ENCODE results near the gene ELF5.

ELF5 gene

GRCh38 chr11:34505874-34506273, 7.7 kb downstream of the ELF5 start:
- H3K4me3 ChIP-seq (ENCODE audit: low read depth in 1 of 2, low read length in 2 of 2) = no peak overlapping the region

GRCh38 chr11:34502949-34503348, 10.6 kb downstream of the ELF5 start:
- no peaks in the 10 kb centered on the region for H3K9me3 ChIP-seq (ENCODE audit: control insufficient read depth in 1 of 2, low read length in 2 of 2)
- no peaks in the 10 kb centered on the region for H3K36me3 ChIP-seq (ENCODE audit: control insufficient read depth in 1 of 2, insufficient read depth in 2 of 2, low read length in 2 of 2)
- no peaks in the 10 kb centered on the region for H3K4me1 ChIP-seq (ENCODE audit: control insufficient read depth in 1 of 2, insufficient read depth in 2 of 2, low read length in 2 of 2)
- no peak overlapping the region for H3K4me3 ChIP-seq (ENCODE audit: low read depth in 1 of 2, low read length in 2 of 2)
- H3K27ac ChIP-seq (ENCODE audit: low read length) = no peak overlapping the region
- no peaks in the 10 kb centered on the region for H3K27me3 ChIP-seq (ENCODE audit: low read depth, low read length)

More at GRCh38 chr11:34505874-34506273, 7.7 kb downstream of the ELF5 start:
- H3K27me3 ChIP-seq (ENCODE audit: low read depth, low read length) = no peaks in the 10 kb centered on the region
- no peaks in the 10 kb centered on the region for H3K4me1 ChIP-seq (ENCODE audit: control insufficient read depth in 1 of 2, insufficient read depth in 2 of 2, low read length in 2 of 2)
- H3K36me3 ChIP-seq (ENCODE audit: control insufficient read depth in 1 of 2, insufficient read depth in 2 of 2, low read length in 2 of 2) = no peaks in the 10 kb centered on the region
- no peaks in the 10 kb centered on the region for H3K9me3 ChIP-seq (ENCODE audit: control insufficient read depth in 1 of 2, low read length in 2 of 2)
- no peak overlapping the region for H3K27ac ChIP-seq (ENCODE audit: low read length)

- Histone ChIP-seq H3K27me3 (ENCODE audit: low read depth, low read length) (no peaks in the 10 kb centered on the region), H3K4me3 (ENCODE audit: low read depth in 1 of 2, low read length in 2 of 2) (no peak overlapping the region), H3K9me3 (ENCODE audit: control insufficient read depth in 1 of 2, low read length in 2 of 2) (no peaks in the 10 kb centered on the region), H3K36me3 (ENCODE audit: control insufficient read depth in 1 of 2, insufficient read depth in 2 of 2, low read length in 2 of 2) (no peaks in the 10 kb centered on the region), H3K4me1 (ENCODE audit: control insufficient read depth in 1 of 2, insufficient read depth in 2 of 2, low read length in 2 of 2) (no peaks in the 10 kb centered on the region), H3K27ac (ENCODE audit: low read length) (no peak overlapping the region)
Observed at GRCh38 chr11:34501949-34502348, 11.6 kb downstream of the ELF5 start.

DNA sequence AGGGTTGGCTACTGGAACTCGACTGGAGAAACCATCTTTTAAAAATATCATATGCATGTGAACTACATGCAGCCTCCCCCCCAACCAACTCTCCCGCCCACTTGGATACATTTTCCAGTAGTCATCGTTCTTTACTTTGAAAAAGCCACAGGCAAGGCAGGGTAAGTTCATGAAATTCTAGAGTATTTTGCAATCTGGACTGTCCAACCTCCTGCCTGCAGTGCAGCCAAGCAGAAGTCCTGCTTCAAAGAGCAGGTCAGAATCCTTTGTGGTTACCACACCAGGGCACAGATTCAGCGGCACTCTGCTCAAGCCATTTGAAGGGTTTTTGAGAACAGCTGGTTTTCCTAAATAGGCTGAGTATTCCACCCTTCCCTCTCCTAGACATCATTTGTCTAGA, 12.1 kb downstream of the ELF5 start:
- Histone ChIP-seq H3K36me3 (ENCODE audit: control insufficient read depth in 1 of 2, insufficient read depth in 2 of 2, low read length in 2 of 2) (no peaks in the 10 kb centered on the region), H3K9me3 (ENCODE audit: control insufficient read depth in 1 of 2, low read length in 2 of 2) (no peaks in the 10 kb centered on the region), H3K27me3 (ENCODE audit: low read depth, low read length) (no peaks in the 10 kb centered on the region), H3K4me1 (ENCODE audit: control insufficient read depth in 1 of 2, insufficient read depth in 2 of 2, low read length in 2 of 2) (no peaks in the 10 kb centered on the region), H3K27ac (ENCODE audit: low read length) (no peak overlapping the region), H3K4me3 (ENCODE audit: low read depth in 1 of 2, low read length in 2 of 2) (no peak overlapping the region)

DNA sequence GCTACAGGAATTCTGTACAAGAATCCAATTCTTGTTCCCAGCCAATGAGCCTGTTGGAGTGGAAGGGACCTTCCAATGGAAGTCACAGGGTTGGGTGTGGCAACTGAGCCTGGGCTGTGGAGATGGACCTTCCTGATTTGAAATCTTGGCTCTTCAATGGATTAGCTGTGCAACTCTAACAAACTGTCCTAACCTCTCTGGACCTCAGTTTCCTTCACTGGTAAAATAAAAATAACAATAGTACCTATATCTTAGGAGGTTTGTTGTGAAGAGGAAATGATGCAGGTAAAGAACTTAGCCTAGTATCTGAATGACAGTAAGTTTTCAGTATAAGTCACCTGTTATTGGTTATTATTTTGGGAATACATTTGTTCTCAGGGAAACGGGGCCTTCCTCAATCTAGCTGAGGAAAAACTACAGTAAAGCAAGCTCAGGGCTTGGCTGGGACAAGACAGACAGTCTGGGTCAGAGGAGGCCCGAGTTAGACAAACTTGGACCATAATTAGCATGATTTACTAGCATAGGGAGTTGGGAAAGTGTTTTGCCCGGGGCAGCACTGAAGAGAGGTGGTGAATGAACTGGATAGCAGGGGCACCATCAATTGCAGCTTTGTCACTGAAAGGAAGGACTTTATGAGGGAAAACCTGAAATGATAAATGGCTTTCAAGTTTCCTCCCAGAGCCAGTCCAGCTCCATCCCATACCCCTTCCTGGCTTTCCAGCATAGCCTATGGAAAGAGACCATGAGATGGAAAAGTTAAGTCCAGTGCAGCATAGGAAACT, 13.7 kb downstream of the ELF5 start:
- Histone ChIP-seq H3K27ac (ENCODE audit: low read length) (no peak overlapping the region), H3K36me3 (ENCODE audit: control insufficient read depth in 1 of 2, insufficient read depth in 2 of 2, low read length in 2 of 2) (no peaks in the 10 kb centered on the region), H3K27me3 (ENCODE audit: low read depth, low read length) (no peaks in the 10 kb centered on the region), H3K4me1 (ENCODE audit: control insufficient read depth in 1 of 2, insufficient read depth in 2 of 2, low read length in 2 of 2) (no peaks in the 10 kb centered on the region), H3K4me3 (ENCODE audit: low read depth in 1 of 2, low read length in 2 of 2) (no peak overlapping the region), H3K9me3 (ENCODE audit: control insufficient read depth in 1 of 2, low read length in 2 of 2) (no peaks in the 10 kb centered on the region)

- H3K4me1 ChIP-seq (ENCODE audit: control insufficient read depth in 1 of 2, insufficient read depth in 2 of 2, low read length in 2 of 2) = no peaks in the 10 kb centered on the region
- no peak overlapping the region for H3K27ac ChIP-seq (ENCODE audit: low read length)
- no peaks in the 10 kb centered on the region for H3K9me3 ChIP-seq (ENCODE audit: control insufficient read depth in 1 of 2, low read length in 2 of 2)
- no peaks in the 10 kb centered on the region for H3K27me3 ChIP-seq (ENCODE audit: low read depth, low read length)
- no peak overlapping the region for H3K4me3 ChIP-seq (ENCODE audit: low read depth in 1 of 2, low read length in 2 of 2)
- no peaks in the 10 kb centered on the region for H3K36me3 ChIP-seq (ENCODE audit: control insufficient read depth in 1 of 2, insufficient read depth in 2 of 2, low read length in 2 of 2)
Observed at GRCh38 chr11:34495724-34496377, 17.7 kb downstream of the ELF5 start.

DNA sequence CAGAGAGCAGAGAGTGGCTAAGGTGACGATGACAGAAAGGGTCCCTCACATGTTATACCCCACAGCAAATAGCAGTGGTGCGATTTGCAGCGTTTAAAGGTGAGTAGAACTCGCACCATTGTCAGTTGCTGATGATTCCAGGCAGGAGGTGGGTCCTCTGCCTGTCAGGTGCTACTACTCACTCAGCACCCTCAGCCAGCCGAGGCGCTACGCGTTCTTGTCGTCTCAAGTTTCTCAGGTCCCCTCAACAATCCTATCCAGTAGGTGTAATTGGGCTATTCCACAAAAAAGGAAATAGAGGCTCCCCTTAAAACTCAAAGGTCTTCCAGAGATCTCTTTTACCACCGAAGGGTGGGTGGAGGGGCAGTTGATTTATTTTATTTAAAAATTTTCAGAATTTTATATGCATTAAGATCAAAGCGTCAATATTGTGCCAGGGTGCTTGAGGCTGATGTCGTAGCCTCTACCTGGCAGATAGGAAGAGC, 18.3 kb downstream of the ELF5 start:
- H3K9me3 ChIP-seq (ENCODE audit: control insufficient read depth in 1 of 2, low read length in 2 of 2) = no peaks in the 10 kb centered on the region
- no peaks in the 10 kb centered on the region for H3K27me3 ChIP-seq (ENCODE audit: low read depth, low read length)
- H3K4me1 ChIP-seq (ENCODE audit: control insufficient read depth in 1 of 2, insufficient read depth in 2 of 2, low read length in 2 of 2) = no peaks in the 10 kb centered on the region
- H3K27ac ChIP-seq (ENCODE audit: low read length) = no peak overlapping the region
- H3K4me3 ChIP-seq (ENCODE audit: low read depth in 1 of 2, low read length in 2 of 2) = no peak overlapping the region
- no peaks in the 10 kb centered on the region for H3K36me3 ChIP-seq (ENCODE audit: control insufficient read depth in 1 of 2, insufficient read depth in 2 of 2, low read length in 2 of 2)

DNA sequence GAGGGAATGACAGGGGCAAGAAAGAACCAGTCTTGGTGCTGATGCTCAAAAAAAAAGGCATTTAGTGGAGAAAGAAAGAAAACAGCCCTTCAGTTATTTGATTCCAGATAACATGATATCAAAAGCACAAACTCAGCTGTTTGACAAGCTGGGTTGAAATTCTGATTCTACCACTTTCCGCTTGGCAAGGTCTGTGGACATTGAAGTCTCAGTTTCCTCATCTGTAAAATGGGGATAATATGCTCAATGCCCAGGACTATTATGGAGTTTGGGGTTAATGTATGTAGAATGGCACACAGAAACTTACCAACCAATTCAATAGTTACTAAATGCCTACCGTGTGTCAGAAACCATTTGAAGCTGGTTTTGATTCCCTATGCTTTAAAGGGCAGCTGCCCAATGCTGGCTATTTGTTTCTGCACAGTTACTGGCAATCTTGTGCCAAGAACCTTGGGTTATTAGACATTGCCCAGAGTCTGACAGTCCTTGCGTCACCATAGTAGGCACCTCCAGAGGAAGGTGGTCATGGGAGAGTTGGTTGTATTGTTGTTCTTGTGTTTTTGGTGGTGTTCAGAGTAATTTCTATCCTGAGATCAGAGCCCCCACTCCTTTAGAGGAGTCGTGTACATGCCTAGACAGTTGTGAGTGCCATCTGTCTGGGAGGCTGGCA, 19.5 kb downstream of the ELF5 start:
- Histone ChIP-seq H3K36me3 (ENCODE audit: control insufficient read depth in 1 of 2, insufficient read depth in 2 of 2, low read length in 2 of 2) (no peaks in the 10 kb centered on the region), H3K27me3 (ENCODE audit: low read depth, low read length) (no peaks in the 10 kb centered on the region), H3K27ac (ENCODE audit: low read length) (no peak overlapping the region), H3K9me3 (ENCODE audit: control insufficient read depth in 1 of 2, low read length in 2 of 2) (no peaks in the 10 kb centered on the region), H3K4me3 (ENCODE audit: low read depth in 1 of 2, low read length in 2 of 2) (no peak overlapping the region), H3K4me1 (ENCODE audit: control insufficient read depth in 1 of 2, insufficient read depth in 2 of 2, low read length in 2 of 2) (no peaks in the 10 kb centered on the region)

DNA sequence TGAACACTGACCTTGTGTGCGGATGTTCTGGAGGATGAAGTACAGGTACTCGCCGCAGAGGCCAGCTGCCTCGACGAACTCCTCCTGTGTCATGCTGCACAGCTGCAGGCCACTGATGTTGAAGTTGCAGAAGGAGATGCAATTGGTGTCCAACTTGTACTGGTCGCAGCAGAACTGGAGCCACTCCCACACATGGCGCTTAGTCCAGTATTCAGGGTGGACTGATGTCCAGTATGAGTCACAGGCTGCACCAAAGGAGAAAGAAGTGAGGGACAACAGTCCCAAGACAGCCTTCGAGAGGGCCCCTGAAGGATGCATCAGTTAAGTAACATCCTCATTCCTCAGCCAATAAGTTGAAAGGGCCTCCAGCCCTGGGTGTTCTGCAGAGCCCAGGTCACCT, 20.1 kb downstream of the ELF5 start:
- no peaks in the 10 kb centered on the region for H3K4me1 ChIP-seq (ENCODE audit: control insufficient read depth in 1 of 2, insufficient read depth in 2 of 2, low read length in 2 of 2)
- H3K4me3 ChIP-seq (ENCODE audit: low read depth in 1 of 2, low read length in 2 of 2) = no peak overlapping the region
- H3K9me3 ChIP-seq (ENCODE audit: control insufficient read depth in 1 of 2, low read length in 2 of 2) = no peaks in the 10 kb centered on the region
- no peak overlapping the region for H3K27ac ChIP-seq (ENCODE audit: low read length)
- H3K36me3 ChIP-seq (ENCODE audit: control insufficient read depth in 1 of 2, insufficient read depth in 2 of 2, low read length in 2 of 2) = no peaks in the 10 kb centered on the region
- no peaks in the 10 kb centered on the region for H3K27me3 ChIP-seq (ENCODE audit: low read depth, low read length)

- H3K27me3 ChIP-seq (ENCODE audit: low read depth, low read length) = no peaks in the 10 kb centered on the region
- no peaks in the 10 kb centered on the region for H3K36me3 ChIP-seq (ENCODE audit: control insufficient read depth in 1 of 2, insufficient read depth in 2 of 2, low read length in 2 of 2)
- no peaks in the 10 kb centered on the region for H3K4me1 ChIP-seq (ENCODE audit: control insufficient read depth in 1 of 2, insufficient read depth in 2 of 2, low read length in 2 of 2)
- no peak overlapping the region for H3K4me3 ChIP-seq (ENCODE audit: low read depth in 1 of 2, low read length in 2 of 2)
- no peaks in the 10 kb centered on the region for H3K9me3 ChIP-seq (ENCODE audit: control insufficient read depth in 1 of 2, low read length in 2 of 2)
- H3K27ac ChIP-seq (ENCODE audit: low read length) = no peak overlapping the region
Observed at GRCh38 chr11:34492806-34493414, 20.7 kb downstream of the ELF5 start.

DNA sequence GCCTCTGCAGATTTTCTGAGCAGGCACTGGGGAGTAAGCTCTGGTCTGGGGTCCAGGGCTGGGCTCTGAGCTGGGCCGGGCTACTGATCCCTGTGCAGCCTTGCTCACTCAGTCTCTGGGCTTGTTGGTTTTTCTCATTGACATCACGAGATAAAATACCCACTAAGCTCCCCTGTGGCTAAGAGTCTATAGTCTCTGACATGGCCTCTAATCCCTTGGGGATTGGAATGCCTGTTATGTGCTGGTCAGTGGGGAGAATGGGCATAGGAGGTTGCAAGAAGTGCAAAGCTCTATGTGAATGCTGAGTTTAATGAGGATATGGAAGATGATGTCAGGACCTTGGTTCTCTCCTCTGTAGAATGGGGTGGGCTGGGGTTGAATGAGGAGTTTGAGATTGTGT, 23.3 kb downstream of the ELF5 start:
- H3K27me3 ChIP-seq (ENCODE audit: low read depth, low read length) = no peaks in the 10 kb centered on the region
- H3K4me1 ChIP-seq (ENCODE audit: control insufficient read depth in 1 of 2, insufficient read depth in 2 of 2, low read length in 2 of 2) = no peaks in the 10 kb centered on the region
- H3K27ac ChIP-seq (ENCODE audit: low read length) = no peak overlapping the region
- no peak overlapping the region for H3K4me3 ChIP-seq (ENCODE audit: low read depth in 1 of 2, low read length in 2 of 2)
- no peaks in the 10 kb centered on the region for H3K36me3 ChIP-seq (ENCODE audit: control insufficient read depth in 1 of 2, insufficient read depth in 2 of 2, low read length in 2 of 2)
- H3K9me3 ChIP-seq (ENCODE audit: control insufficient read depth in 1 of 2, low read length in 2 of 2) = no peaks in the 10 kb centered on the region

Data from muscle layer of duodenum (tissue), 2 donors.